ENCODE data around the gene SYPL1.
A peak's percentile ranks its signal among the peaks of the same experiment; 100 is the strongest.

Gene SYPL1

GRCh38 chr7:106092204-106092603, 19.9 kb downstream of the SYPL1 start:
- DNase-seq (ENCODE audit: low spot score): no peak

- no peak for DNase-seq (ENCODE audit: low spot score)
Observed at GRCh38 chr7:106089647-106090046, 22.5 kb downstream of the SYPL1 start.

- DNase-seq (ENCODE audit: low spot score): no peak
Observed at GRCh38 chr7:106088014-106088413, 24.1 kb downstream of the SYPL1 start.

GRCh38 chr7:106086062-106086461, 26.1 kb downstream of the SYPL1 start:
- DNase-seq (ENCODE audit: low spot score): no peak

- DNase-seq (ENCODE audit: low spot score): no peak
Observed at GRCh38 chr7:106085015-106085414, 27.1 kb downstream of the SYPL1 start.

- no peak for DNase-seq (ENCODE audit: low spot score)
Observed at GRCh38 chr7:106083717-106084116, 28.4 kb downstream of the SYPL1 start.

GRCh38 chr7:106082087-106082854, 29.8 kb downstream of the SYPL1 start:
- no peak for DNase-seq (ENCODE audit: low spot score)

GRCh38 chr7:106080300-106080987, 31.7 kb downstream of the SYPL1 start:
- no peak for DNase-seq (ENCODE audit: low spot score)

- DNase-seq (ENCODE audit: low spot score): no peak
Observed at GRCh38 chr7:106076537-106076936, 35.6 kb downstream of the SYPL1 start.

GRCh38 chr7:106075937-106076336, 36.2 kb downstream of the SYPL1 start:
- peak; percentile 25 for DNase-seq (ENCODE audit: low spot score)

- no peak for DNase-seq (ENCODE audit: low spot score)
Observed at GRCh38 chr7:106074257-106074656, 37.9 kb downstream of the SYPL1 start.

GRCh38 chr7:106073701-106074100, 38.4 kb downstream of the SYPL1 start:
- no peak for DNase-seq (ENCODE audit: low spot score)

GRCh38 chr7:106072715-106073091, 39.4 kb downstream of the SYPL1 start:
- no peak for DNase-seq (ENCODE audit: low spot score)

GRCh38 chr7:106071999-106072714, 40.0 kb downstream of the SYPL1 start:
- no peak for DNase-seq (ENCODE audit: low spot score)

GRCh38 chr7:106071356-106071998, 40.6 kb downstream of the SYPL1 start:
- DNase-seq (ENCODE audit: low spot score): peak; percentile 88

- no peak for DNase-seq (ENCODE audit: low spot score)
Observed at GRCh38 chr7:106070567-106071254, 41.4 kb downstream of the SYPL1 start.

- peak; percentile 90 for DNase-seq (ENCODE audit: low spot score)
Observed at GRCh38 chr7:106070201-106070551, 41.9 kb downstream of the SYPL1 start.

- DNase-seq (ENCODE audit: low spot score): no peak
Observed at GRCh38 chr7:106069471-106070200, 42.5 kb downstream of the SYPL1 start.

GRCh38 chr7:106068986-106069385, 43.1 kb downstream of the SYPL1 start:
- peak; percentile 35 for DNase-seq (ENCODE audit: low spot score)

- DNase-seq (ENCODE audit: low spot score): no peak
Observed at GRCh38 chr7:106068538-106068961, 43.6 kb downstream of the SYPL1 start.

GRCh38 chr7:106067678-106068077, 44.4 kb downstream of the SYPL1 start:
- no peak for DNase-seq (ENCODE audit: low spot score)

Measured in kidney tubule cell (primary cell).